Fibroblast of skin of right biceps (primary cell): ENCODE data around the gene STAB2.
A peak's percentile ranks its signal among the peaks of the same experiment; 100 is the strongest.

Experiments used
- DNase-seq: peaks from one replicate; pipeline ENCODE4 v3.0.0-alpha.2; 2013

The STAB2 gene

DNA sequence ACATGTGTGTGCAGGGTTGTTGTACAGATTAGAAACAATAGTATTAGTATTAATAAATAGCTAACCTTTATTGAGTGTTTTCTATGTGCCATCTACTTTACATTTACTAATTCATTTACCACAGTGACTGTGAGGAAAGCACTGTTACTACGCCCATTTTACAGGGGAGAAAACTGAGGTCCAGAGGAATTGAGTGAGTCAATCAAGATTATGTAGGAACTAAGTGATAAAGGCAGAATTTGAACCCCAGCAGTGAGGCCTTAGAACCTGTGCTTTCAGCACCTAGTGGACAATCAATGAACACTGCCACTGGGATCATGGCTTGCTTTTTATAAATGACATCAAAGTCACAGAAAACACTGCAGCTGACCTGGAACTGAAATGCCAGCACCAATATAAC is 225.7 kb downstream of the STAB2 start:
- DNase-seq: no peak

- DNase-seq: no peak
Observed at GRCh38 chr12:103813426-103813825, 226.4 kb downstream of the STAB2 start.

DNA sequence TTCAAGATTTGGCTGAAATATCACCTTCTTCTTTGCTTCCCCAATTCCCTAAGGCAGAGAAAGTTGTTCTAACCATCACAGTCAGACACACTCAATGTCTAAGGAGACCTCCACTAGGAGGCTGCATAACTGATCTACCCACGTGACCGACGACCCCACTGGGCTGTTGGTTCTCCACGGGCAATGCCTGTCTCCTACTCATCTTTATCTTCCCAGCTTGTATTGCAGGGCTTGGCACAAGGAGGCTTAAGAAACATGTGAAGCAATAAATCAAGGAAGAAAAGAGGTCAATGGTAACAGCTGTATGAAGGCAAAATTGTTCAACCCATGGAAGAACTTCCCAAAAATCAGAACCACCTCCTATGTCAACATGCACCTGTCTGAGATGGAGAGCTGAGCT is 226.9 kb downstream of the STAB2 start:
- DNase-seq: no peak

GRCh38 chr12:103814436-103814835 is 227.4 kb downstream of the STAB2 start:
- DNase-seq: peak; percentile 73
